ENCODE results near the gene MTIF2. TPM values are rescaled to one million over a fixed set of nuclear protein-coding genes. Genes with fewer than 3 reads are reported as not detected.
"Not testable (repeated sequence)": the region's sequence is repeated elsewhere in the genome, so short reads cannot be mapped to it uniquely, and the experiment has no call there.

The MTIF2 gene
- total and polyA plus RNA-seq, 8 donors, result 7.1 to 32.1 (median 21.1) TPM

DNA sequence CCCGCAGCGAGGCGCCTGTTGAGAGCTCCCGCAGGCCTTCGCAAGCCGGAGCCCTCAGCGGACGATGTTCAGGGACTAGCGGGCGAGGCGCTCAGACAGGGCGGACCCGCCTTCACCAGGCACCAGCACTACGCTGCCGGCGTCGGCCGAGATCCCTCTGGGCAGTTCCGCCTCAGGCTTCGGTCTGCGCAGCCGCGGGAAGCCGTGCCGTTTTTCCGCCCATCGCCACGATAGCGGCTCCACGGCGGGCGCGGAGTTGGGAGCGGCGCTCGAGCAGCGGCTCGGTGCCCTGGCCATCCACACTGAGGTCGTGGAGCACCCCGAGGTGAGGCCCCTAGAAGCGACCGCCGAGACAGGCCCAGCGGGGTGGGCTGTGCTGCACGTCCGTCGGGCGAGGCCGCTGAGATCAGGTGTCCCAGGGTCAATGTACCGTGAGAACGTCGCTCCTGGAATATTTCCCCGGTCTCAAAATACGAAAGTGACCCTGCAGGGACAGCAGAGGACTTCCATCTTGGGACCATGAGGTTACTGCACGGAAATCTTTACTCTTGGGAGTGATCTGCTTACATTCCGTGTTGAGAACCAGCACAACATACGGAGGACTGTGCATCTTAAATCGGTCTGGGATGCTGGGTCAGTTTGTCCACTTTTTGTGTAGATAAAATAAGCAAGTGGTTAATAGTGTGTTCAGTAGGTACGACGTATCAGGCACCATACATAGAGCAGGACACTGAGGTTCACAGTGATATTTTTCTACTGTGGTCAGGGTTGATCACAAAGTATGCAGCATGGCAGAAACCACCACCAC, 13.3 kb upstream of the MTIF2 start:
- intact Hi-C loops (cut with DNase I; ENCODE audit: low total_unique reads), result no loop called here
- 1% methylated on average over 28 to 60 of the region's 60 CpGs for WGBS, 5 donors
- peak overlapping the region; percentile 59 to 84 (median 76) for H3K4me3 ChIP-seq
- peak overlapping the region; percentile 92 to 96 (median 93) for H3K27ac ChIP-seq
- H3K27me3 ChIP-seq, result no peaks in the 10 kb centered on the region
- peaks cover 10 to 29% (median 27%) of the 10 kb centered on the region in 4 donors for H3K4me1 ChIP-seq
- peak; percentile 92 to 96 for DNase-seq
- TF ChIP-seq POLR2A (IDR thresholded peaks at IDR 0.05), result peak in 1 of 4 donors; percentile 75
- TF ChIP-seq CTCF (IDR thresholded peaks at IDR 0.05), result no peak
- TF ChIP-seq POLR2AphosphoS5 (IDR thresholded peaks at IDR 0.05), result peak; percentile 69 to 96 (median 93)
- no peaks in the 10 kb centered on the region for H3K9me3 ChIP-seq
- no peaks in the 10 kb centered on the region for H3K36me3 ChIP-seq

- Histone ChIP-seq H3K4me3 (peak overlapping the region in 1 of 4 donors; percentile 59), H3K27ac (peak overlapping the region in 4 of 5 donors; percentile 92 to 96 (median 93)), H3K4me1 (peaks cover 10 to 29% (median 27%) of the 10 kb centered on the region in 4 donors)
- H3K27me3 ChIP-seq; H3K9me3 ChIP-seq; DNase-seq; intact Hi-C loops (cut with DNase I; ENCODE audit: low total_unique reads); H3K36me3 ChIP-seq: not testable (repeated sequence)
- 67 to 87% (median 80%) methylated on average over 5 of the region's 5 CpGs for WGBS, 5 donors
Observed at GRCh38 chr2:55280851-55281546, 12.0 kb upstream of the MTIF2 start.

DNA sequence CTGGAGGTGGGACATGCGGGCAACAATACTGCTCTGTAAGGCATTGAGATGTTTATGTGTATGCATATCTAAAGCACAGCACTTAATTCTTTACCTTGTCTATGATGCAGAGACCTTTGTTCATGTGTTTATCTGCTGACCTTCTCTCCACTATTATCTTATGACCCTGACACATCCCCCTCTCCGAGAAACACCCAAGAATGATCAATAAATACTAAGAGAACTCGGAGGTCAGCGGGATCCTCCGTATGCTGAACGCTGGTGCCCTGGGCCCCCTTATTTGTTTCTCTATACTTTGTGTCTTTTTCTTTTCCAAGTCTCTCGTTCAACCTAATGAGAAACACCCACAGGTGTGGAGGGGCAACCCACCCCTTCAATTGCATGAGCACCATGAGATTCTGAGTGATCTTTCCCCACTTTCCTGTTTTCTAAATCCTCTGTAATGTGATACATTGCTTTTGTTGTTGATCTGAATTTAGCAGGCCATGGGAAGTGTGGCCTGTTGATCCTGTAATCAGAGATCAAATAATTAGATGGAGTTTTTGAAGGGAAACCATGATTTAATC, 10.9 kb upstream of the MTIF2 start:
- peaks cover 10 to 25% (median 24%) of the 10 kb centered on the region in 4 donors for H3K4me1 ChIP-seq
- H3K9me3 ChIP-seq; H3K36me3 ChIP-seq; H3K27me3 ChIP-seq; H3K27ac ChIP-seq; DNase-seq; H3K4me3 ChIP-seq; intact Hi-C loops (cut with DNase I; ENCODE audit: low total_unique reads): not testable (repeated sequence)
- WGBS, 5 donors, result 62 to 78% (median 74%) methylated on average over 7 of the region's 7 CpGs

- H3K27ac ChIP-seq; H3K4me3 ChIP-seq; DNase-seq; H3K27me3 ChIP-seq; H3K36me3 ChIP-seq; H3K9me3 ChIP-seq; intact Hi-C loops (cut with DNase I; ENCODE audit: low total_unique reads): not testable (repeated sequence)
- peaks cover 10 to 21% (median 19%) of the 10 kb centered on the region in 4 donors for H3K4me1 ChIP-seq
- WGBS, 5 donors, result 50 to 65% (median 57%) methylated on average over 10 of the region's 10 CpGs
Observed at GRCh38 chr2:55279214-55279835, 10.3 kb upstream of the MTIF2 start.

DNA sequence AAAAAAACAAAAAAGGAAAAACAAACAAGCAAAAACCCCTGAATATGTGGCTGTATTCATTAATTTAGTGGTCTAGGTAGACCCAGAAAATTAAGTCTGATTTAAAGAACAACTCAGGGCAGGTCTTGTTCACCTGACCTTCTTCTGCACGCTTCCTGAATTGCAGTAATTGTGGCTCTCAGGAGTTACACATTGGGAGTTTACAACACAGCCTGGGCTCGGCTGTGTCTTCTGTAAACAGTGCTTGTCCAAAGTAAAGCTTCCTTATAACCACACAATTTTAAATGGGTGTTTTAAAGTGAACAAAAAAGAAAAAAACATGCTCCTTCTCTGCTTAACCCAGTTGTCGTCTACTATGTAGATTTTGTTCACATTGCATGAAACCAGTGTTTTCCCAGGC, 8.3 kb upstream of the MTIF2 start:
- H3K4me3 ChIP-seq, result no peak overlapping the region
- no peaks in the 10 kb centered on the region for H3K27me3 ChIP-seq
- TF ChIP-seq EP300 (IDR thresholded peaks at IDR 0.05) (no peak), POLR2A (IDR thresholded peaks at IDR 0.05) (no peak), CTCF (IDR thresholded peaks at IDR 0.05) (no peak)
- H3K9me3 ChIP-seq, result no peaks in the 10 kb centered on the region
- H3K36me3 ChIP-seq, result no peaks in the 10 kb centered on the region
- 57 to 77% (median 65%) methylated on average over 3 of the region's 3 CpGs for WGBS, 5 donors
- intact Hi-C loops (cut with DNase I; ENCODE audit: low total_unique reads), result no loop called here
- DNase-seq, result no peak
- peaks cover 0 to 9% (median 4%) of the 10 kb centered on the region in 4 donors for H3K4me1 ChIP-seq
- H3K27ac ChIP-seq, result no peak overlapping the region

- intact Hi-C loops (cut with DNase I; ENCODE audit: low total_unique reads); H3K27ac ChIP-seq; H3K4me3 ChIP-seq; H3K27me3 ChIP-seq; H3K36me3 ChIP-seq; H3K9me3 ChIP-seq; DNase-seq: not testable (repeated sequence)
- peaks cover 4 to 11% (median 7%) of the 10 kb centered on the region in 4 donors for H3K4me1 ChIP-seq
- 88 to 95% (median 93%) methylated on average over 2 of the region's 2 CpGs for WGBS, 5 donors
Observed at GRCh38 chr2:55274346-55274745, 5.3 kb upstream of the MTIF2 start.

Measured in stomach (tissue), 9 donors.